ENCODE measurements around the gene TMC7.

Gene TMC7

GRCh38 chr16:19092653-19093410 lies 109.1 kb downstream of the TMC7 start:
- no peak for DNase-seq

GRCh38 chr16:19093631-19094541 lies 110.2 kb downstream of the TMC7 start:
- DNase-seq = no peak

GRCh38 chr16:19094542-19095365 lies 111.0 kb downstream of the TMC7 start:
- DNase-seq = no peak

- DNase-seq = peak; percentile 79
Observed at GRCh38 chr16:19095654-19096053, 111.9 kb downstream of the TMC7 start.

GRCh38 chr16:19098173-19098572 lies 114.4 kb downstream of the TMC7 start:
- no peak for DNase-seq

- DNase-seq = no peak
Observed at GRCh38 chr16:19102187-19102872, 118.6 kb downstream of the TMC7 start.

- DNase-seq = no peak
Observed at GRCh38 chr16:19104607-19105006, 120.9 kb downstream of the TMC7 start.

GRCh38 chr16:19105131-19105530 lies 121.4 kb downstream of the TMC7 start:
- DNase-seq = no peak

- no peak for DNase-seq
Observed at GRCh38 chr16:19105891-19106624, 122.3 kb downstream of the TMC7 start.

- no peak for DNase-seq
Observed at GRCh38 chr16:19106625-19107020, 122.9 kb downstream of the TMC7 start.

GRCh38 chr16:19108409-19109287 lies 124.9 kb downstream of the TMC7 start:
- DNase-seq = no peak

- no peak for DNase-seq
Observed at GRCh38 chr16:19109288-19109664, 125.5 kb downstream of the TMC7 start.

- no peak for DNase-seq
Observed at GRCh38 chr16:19110537-19111360, 127.0 kb downstream of the TMC7 start.

- DNase-seq = no peak
Observed at GRCh38 chr16:19112099-19112407, 128.3 kb downstream of the TMC7 start.

All from islet precursor cell (in vitro differentiated cells).